IMR-90 (cell line): ENCODE results near the gene MFSD12. TPM values are rescaled to one million over a fixed set of nuclear protein-coding genes. Genes with fewer than 3 reads are reported as not detected.

Experiments used
- ATAC-seq: fragments of 200-7000 bp; cut with Tn5 transposase; 2 replicates; pipeline ENCODE4 v1.9.1; 2020; ENCODE audit warnings: low read depth, mild to moderate bottlenecking, moderate library complexity
- BruUV-seq: library from RNA; stranded (reverse); fragments of 400-500 nt; replicated peaks from 2 replicates; lab custom pipeline; 2021; lab: Mats Ljungman, UMichigan
- CTCF ChIA-PET: fragments of 300-600 bp; formaldehyde crosslinking; extraction: SDS; loops from one replicate; lab custom pipeline; 2021; ENCODE audit warnings: antibody characterized with exemption; lab: Yijun Ruan, JAX
- POLR2A ChIA-PET: fragments of 300-600 bp; sonication (Branson Sonifier 250); formaldehyde crosslinking; loops from one replicate; lab custom pipeline; 2022; ENCODE audit warnings: antibody characterized with exemption; ENCODE audit not compliant: unreplicated experiment; lab: Charles Lee
- DNase-seq: peaks from one replicate; pipeline ENCODE4 v3.0.0; 2013
- H2AFZ ChIP-seq: replicated peaks from 2 replicates; pipeline ENCODE3; 2013; ENCODE audit warnings: low read length, mild to moderate bottlenecking; ENCODE audit not compliant: poor library complexity
- H2AK5ac ChIP-seq: 2 replicates; pipeline ENCODE4 v1.6.1; 2013; ENCODE audit warnings: low read depth, low read length, inconsistent platforms
- H2AK9ac ChIP-seq: replicated peaks from 2 replicates; pipeline ENCODE3; 2013; ENCODE audit warnings: mild to moderate bottlenecking, low read depth, low read length, moderate library complexity; ENCODE audit not compliant: poor library complexity
- H2BK120ac ChIP-seq: 2 replicates; pipeline ENCODE4 v1.6.1; 2013; ENCODE audit warnings: low read depth, low read length, inconsistent platforms
- H2BK15ac ChIP-seq: 3 replicates; pipeline ENCODE4 v1.6.1; 2013; ENCODE audit warnings: low read depth, low read length, inconsistent platforms
- H2BK20ac ChIP-seq: 2 replicates; pipeline ENCODE4 v1.6.1; 2013; ENCODE audit warnings: low read depth, mild to moderate bottlenecking, inconsistent platforms, low read length, moderate library complexity
- H2BK5ac ChIP-seq: 2 replicates; pipeline ENCODE4 v1.6.1; 2013; ENCODE audit warnings: mild to moderate bottlenecking, low read depth, low read length, inconsistent platforms; ENCODE audit not compliant: poor library complexity, severe bottlenecking
- H3K14ac ChIP-seq: replicated peaks from 2 replicates; pipeline ENCODE4 v1.6.1; 2013; ENCODE audit warnings: low read depth, low read length, inconsistent platforms
- H3K18ac ChIP-seq: 2 replicates; pipeline ENCODE4 v1.6.1; 2013; ENCODE audit warnings: low read depth, low read length, control low read depth
- H3K23ac ChIP-seq: 2 replicates; pipeline ENCODE4 v1.6.1; 2013; ENCODE audit warnings: low read depth, low read length, inconsistent platforms
- H3K27ac ChIP-seq: 2 replicates; pipeline ENCODE4 v1.5.1; 2013; ENCODE audit warnings: mild to moderate bottlenecking, control low read depth, low read length; ENCODE audit not compliant: insufficient read depth
- H3K27me3 ChIP-seq: 2 replicates; pipeline ENCODE4 v1.6.1; 2013; ENCODE audit warnings: low read length; ENCODE audit not compliant: control insufficient read depth, insufficient read depth
- H3K36me3 ChIP-seq: 2 replicates; pipeline ENCODE4 v1.6.1; 2013; ENCODE audit warnings: low read length, mixed read lengths; ENCODE audit not compliant: control insufficient read depth, insufficient read depth
- H3K4ac ChIP-seq: 2 replicates; pipeline ENCODE4 v1.6.1; 2013; ENCODE audit warnings: low read depth, low read length, inconsistent platforms
- H3K4me1 ChIP-seq: 2 replicates; pipeline ENCODE4 v1.6.1; 2013; ENCODE audit warnings: low read length, mixed read lengths; ENCODE audit not compliant: control insufficient read depth, insufficient read depth
- H3K4me2 ChIP-seq: 2 replicates; pipeline ENCODE4 v1.6.1; 2013; ENCODE audit warnings: low read depth, mild to moderate bottlenecking, control low read depth, low read length, moderate library complexity
- H3K4me3 ChIP-seq: 2 replicates; pipeline ENCODE4 v1.5.1; 2013; ENCODE audit warnings: low read depth, mild to moderate bottlenecking, control low read depth, low read length, moderate library complexity; ENCODE audit not compliant: insufficient read depth
- H3K56ac ChIP-seq: 2 replicates; pipeline ENCODE4 v1.6.1; 2013; ENCODE audit warnings: low read length, inconsistent platforms; ENCODE audit not compliant: insufficient read depth; ENCODE audit errors: extremely low read depth
- H3K79me1 ChIP-seq, 2 experiments: 2 replicates each; pipeline ENCODE4 v1.6.1; 2013; ENCODE audit warnings: low read length in 2 of 2, inconsistent platforms in 1 of 2, low read depth in 1 of 2
- H3K9ac ChIP-seq: 2 replicates; pipeline ENCODE4 v1.6.1; 2013; ENCODE audit warnings: low read depth, low read length, control low read depth
- H3K9me1 ChIP-seq: 2 replicates; pipeline ENCODE4 v1.6.1; 2013; ENCODE audit warnings: low read length, inconsistent platforms; ENCODE audit not compliant: insufficient read depth
- H3K9me3 ChIP-seq: 2 replicates; pipeline ENCODE4 v1.6.1; 2013; ENCODE audit warnings: low read length; ENCODE audit not compliant: control insufficient read depth, insufficient read depth
- H4K20me1 ChIP-seq: 2 replicates; pipeline ENCODE4 v1.6.1; 2013; ENCODE audit warnings: low read length, inconsistent platforms; ENCODE audit not compliant: insufficient read depth
- H4K5ac ChIP-seq: 2 replicates; pipeline ENCODE4 v1.6.1; 2013; ENCODE audit warnings: mild to moderate bottlenecking, low read depth, low read length, control low read depth
- H4K8ac ChIP-seq, 2 experiments: 2 replicates each; pipeline ENCODE4 v1.6.1; 2013; ENCODE audit warnings: low read depth in 2 of 2, low read length in 2 of 2, control low read depth in 1 of 2, inconsistent platforms in 1 of 2
- H4K91ac ChIP-seq: 2 replicates; pipeline ENCODE4 v1.6.1; 2013; ENCODE audit warnings: low read depth, low read length, inconsistent platforms; ENCODE audit not compliant: insufficient read depth
- MAFK ChIP-seq: IDR thresholded peaks from 2 replicates; pipeline ENCODE4 v1.6.1; 2012; ENCODE audit warnings: low read depth, low read length, improper control_type of control experiment
- MAZ ChIP-seq: IDR thresholded peaks from 2 replicates; pipeline ENCODE4 v1.6.1; 2012; ENCODE audit warnings: low read depth, mild to moderate bottlenecking, low read length, improper control_type of control experiment, moderate library complexity, borderline replicate concordance
- MXI1 ChIP-seq: IDR thresholded peaks from 2 replicates; pipeline ENCODE4 v1.6.1; 2012; ENCODE audit warnings: low read depth, mild to moderate bottlenecking, low read length, moderate library complexity, borderline replicate concordance
- NFE2L2 ChIP-seq: fragments of 150-350 bp; IDR thresholded peaks from 2 replicates; pipeline ENCODE4 v1.6.1; 2016; ENCODE audit warnings: low read depth, mild to moderate bottlenecking, low read length
- POLR2A ChIP-seq: IDR thresholded peaks from 2 replicates; pipeline ENCODE4 v1.6.1; 2012; ENCODE audit warnings: mild to moderate bottlenecking, low read depth, low read length
- RAD21 ChIP-seq: IDR thresholded peaks from 2 replicates; pipeline ENCODE4 v1.6.1; 2012; ENCODE audit warnings: low read length, improper control_type of control experiment
- RFX5 ChIP-seq: IDR thresholded peaks from 2 replicates; pipeline ENCODE4 v1.8.0; 2012; ENCODE audit warnings: low read depth, mild to moderate bottlenecking, low read length, moderate library complexity
- SMC3 ChIP-seq: fragments of 150-350 bp; IDR thresholded peaks from 2 replicates; pipeline ENCODE4 v1.6.1; 2016; ENCODE audit warnings: low read depth, mild to moderate bottlenecking, antibody characterized with exemption, low read length, moderate library complexity
- USF2 ChIP-seq: fragments of 150-350 bp; IDR thresholded peaks from 2 replicates; pipeline ENCODE4 v1.6.1; 2017; ENCODE audit warnings: mild to moderate bottlenecking, antibody characterized with exemption, low read length, low read depth
- WGBS, 2 experiments: methylation state at CpG; one replicate each; pipeline versions ENCODE4 v1.1.5 to v1.1.7; 2013; ENCODE audit warnings: missing lambda C conversion rate in 2 of 2; ENCODE audit not compliant: insufficient read length in 1 of 2; ENCODE audit errors: extremely low coverage in 2 of 2; 5-methylcytosine and 5-hydroxymethylcytosine counted together
- dilution Hi-C: fragments of 300-500 bp; cut with HindIII; formaldehyde crosslinking; loops from one replicate; pipeline ENCODE4 v1.14.3; 2018; ENCODE audit warnings: low sequenced_read_pairs; ENCODE audit not compliant: unreplicated experiment
- in situ Hi-C: fragments of 300-500 bp; cut with MboI; formaldehyde crosslinking; loops from 3 replicates; pipeline ENCODE4 v1.14.3; 2019; ENCODE audit warnings: low sequenced_read_pairs, inconsistent platforms, mixed read lengths
- intact Hi-C: fragments of 100-400 bp; cut with micrococcal nuclease; formaldehyde crosslinking; loops from 2 replicates; pipeline ENCODE4 v1.10.0; 2022
- polyA plus RNA-seq, 3 experiments: library from polyadenylated mRNA; depleted of rRNA; stranded (reverse); fragments of >200 nt; gene quantifications; 2 replicates each; pipeline ENCODE4 v1.2.3, GENCODE V29; 2012; ENCODE audit warnings: low replicate concordance in 1 of 3
- total RNA-seq: library from RNA; depleted of rRNA; stranded (reverse); fragments of >200 nt; gene quantifications from 2 replicates; pipeline ENCODE4 v1.2.3, GENCODE V29; 2012
- TF ChIP-seq, protein P1 (sequence below): fragments of 150-350 bp; IDR thresholded peaks from 2 replicates; pipeline ENCODE4 v1.6.1; 2016; ENCODE audit warnings: low read depth, mild to moderate bottlenecking, low read length, moderate library complexity, borderline replicate concordance

Gene MFSD12
- total and polyA plus RNA-seq, 2 of the 4 experiments (the other 2 are of a cell fraction), result 20.4 to 77.2 TPM

DNA sequence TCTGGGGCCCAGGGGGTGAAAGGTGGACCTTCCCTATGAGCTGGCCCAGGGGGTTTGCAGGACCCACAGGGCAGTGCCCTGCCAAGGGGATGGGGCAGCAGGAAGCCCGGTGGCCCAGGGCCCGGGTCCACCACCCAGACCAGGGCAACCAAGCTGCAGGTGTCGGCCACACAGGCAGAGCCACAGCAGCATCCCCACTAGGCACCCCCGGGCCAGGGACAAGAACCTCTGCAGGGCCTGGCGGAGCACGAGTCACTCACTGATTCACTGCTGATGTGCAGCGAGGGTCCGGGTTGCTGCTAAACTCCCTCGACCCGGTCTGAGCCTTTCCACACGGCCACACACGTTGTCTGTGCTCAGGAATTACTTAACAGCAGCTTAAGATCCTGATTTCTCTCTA is 42.5 kb downstream of the MFSD12 start:
- peaks cover 19% of the 10 kb centered on the region; the same call in 1 of the 2 replicates for H3K9me1 ChIP-seq
- H2BK20ac ChIP-seq, result no peak overlapping the region
- H3K4ac ChIP-seq, result no peak overlapping the region
- H4K8ac ChIP-seq, result peak overlapping the region in 1 of 2 experiments; percentile 5; a peak in 1 of 4 replicates
- ChIA-PET POLR2A (no interaction called here), CTCF (no interaction called here)
- no peak overlapping the region for H3K23ac ChIP-seq
- no peak overlapping the region for H3K18ac ChIP-seq
- peak; percentile 56 for DNase-seq
- no peaks in the 10 kb centered on the region for H3K9me3 ChIP-seq
- H3K4me2 ChIP-seq, result no peak overlapping the region
- H3K27me3 ChIP-seq, result no peaks in the 10 kb centered on the region
- H2AFZ ChIP-seq, result no peak overlapping the region
- in situ Hi-C loops (no loop called here), intact Hi-C loops (no loop called here), dilution Hi-C loops (no loop called here)
- no peak overlapping the region for H3K14ac ChIP-seq
- H4K5ac ChIP-seq, result no peak overlapping the region
- peaks cover 13% of the 10 kb centered on the region for H3K4me1 ChIP-seq
- no peak overlapping the region for H2BK120ac ChIP-seq
- H4K20me1 ChIP-seq, result peaks cover 99% of the 10 kb centered on the region
- peak; percentile 35 for ATAC-seq
- WGBS, 2 experiments, result 34% methylated on average over 10 of the region's 12 CpGs; no CpG with 5 or more reads in 1 of the 2 experiments
- no TSS peak for BruUV-seq
- H4K91ac ChIP-seq, result no peak overlapping the region
- H3K4me3 ChIP-seq, result no peak overlapping the region
- no peak overlapping the region for H3K56ac ChIP-seq
- no peak overlapping the region for H2BK15ac ChIP-seq
- no peak overlapping the region for H3K27ac ChIP-seq
- H3K36me3 ChIP-seq, result peaks cover 13% of the 10 kb centered on the region
- H3K79me1 ChIP-seq, result peaks cover 7 to 95% of the 10 kb centered on the region in 2 experiments
- no peak overlapping the region; the same call in 1 of the 2 replicates for H2AK5ac ChIP-seq
- H2BK5ac ChIP-seq, result no peak overlapping the region
- H3K9ac ChIP-seq, result no peak overlapping the region
- H2AK9ac ChIP-seq, result peak overlapping the region; percentile 5
- TF ChIP-seq MAZ (no peak), NFE2L2 (no peak), MAFK (no peak), USF2 (no peak), RAD21 (no peak), SMC3 (no peak), MXI1 (no peak), RFX5 (no peak), POLR2A (no peak)
- TF ChIP-seq, protein P1, sequence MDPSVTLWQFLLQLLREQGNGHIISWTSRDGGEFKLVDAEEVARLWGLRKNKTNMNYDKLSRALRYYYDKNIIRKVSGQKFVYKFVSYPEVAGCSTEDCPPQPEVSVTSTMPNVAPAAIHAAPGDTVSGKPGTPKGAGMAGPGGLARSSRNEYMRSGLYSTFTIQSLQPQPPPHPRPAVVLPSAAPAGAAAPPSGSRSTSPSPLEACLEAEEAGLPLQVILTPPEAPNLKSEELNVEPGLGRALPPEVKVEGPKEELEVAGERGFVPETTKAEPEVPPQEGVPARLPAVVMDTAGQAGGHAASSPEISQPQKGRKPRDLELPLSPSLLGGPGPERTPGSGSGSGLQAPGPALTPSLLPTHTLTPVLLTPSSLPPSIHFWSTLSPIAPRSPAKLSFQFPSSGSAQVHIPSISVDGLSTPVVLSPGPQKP, result no peak
